Subcutaneous abdominal adipose tissue (tissue), 5 donors: ENCODE results near the gene LHB.
"Not testable (repeated sequence)": the region's sequence is repeated elsewhere in the genome, so short reads cannot be mapped to it uniquely, and the experiment has no call there.

Experiments
- H3K27ac ChIP-seq: one replicate; pipeline ENCODE4 v1.7.0; 2013; ENCODE audit warnings: low read depth, mild to moderate bottlenecking, inconsistent platforms, low read length, moderate library complexity
- H3K27me3 ChIP-seq, 5 donors: one replicate each; pipeline ENCODE4 v1.7.0; 2013; ENCODE audit warnings: low read length in 5 of 5, inconsistent platforms in 1 of 5; ENCODE audit not compliant: control insufficient read depth in 5 of 5, insufficient read depth in 4 of 5
- H3K36me3 ChIP-seq, 5 donors: one replicate each; pipeline ENCODE4 v1.7.0; 2013; ENCODE audit warnings: low read length in 5 of 5; ENCODE audit not compliant: control insufficient read depth in 5 of 5, insufficient read depth in 5 of 5
- H3K4me1 ChIP-seq, 5 donors: one replicate each; pipeline ENCODE4 v1.7.0; 2013; ENCODE audit warnings: low read length in 5 of 5, mild to moderate bottlenecking in 3 of 5, moderate library complexity in 1 of 5; ENCODE audit not compliant: control insufficient read depth in 5 of 5, insufficient read depth in 5 of 5
- H3K4me3 ChIP-seq, 5 donors: one replicate each; pipeline ENCODE4 v1.7.0; 2013; ENCODE audit warnings: low read length in 5 of 5, low read depth in 1 of 5
- H3K9ac ChIP-seq, 5 donors: one replicate each; pipeline ENCODE4 v1.7.0; 2013; ENCODE audit warnings: low read length in 5 of 5, mild to moderate bottlenecking in 4 of 5, moderate library complexity in 3 of 5
- H3K9me3 ChIP-seq, 5 donors: one replicate each; pipeline ENCODE4 v1.7.0; 2013; ENCODE audit warnings: low read length in 5 of 5; ENCODE audit not compliant: control insufficient read depth in 5 of 5
- donor health status: healthy.
- donor health status: healthy.
- donor health status: healthy.
- donor health status: healthy.
- donor health status: healthy.

Gene LHB

DNA sequence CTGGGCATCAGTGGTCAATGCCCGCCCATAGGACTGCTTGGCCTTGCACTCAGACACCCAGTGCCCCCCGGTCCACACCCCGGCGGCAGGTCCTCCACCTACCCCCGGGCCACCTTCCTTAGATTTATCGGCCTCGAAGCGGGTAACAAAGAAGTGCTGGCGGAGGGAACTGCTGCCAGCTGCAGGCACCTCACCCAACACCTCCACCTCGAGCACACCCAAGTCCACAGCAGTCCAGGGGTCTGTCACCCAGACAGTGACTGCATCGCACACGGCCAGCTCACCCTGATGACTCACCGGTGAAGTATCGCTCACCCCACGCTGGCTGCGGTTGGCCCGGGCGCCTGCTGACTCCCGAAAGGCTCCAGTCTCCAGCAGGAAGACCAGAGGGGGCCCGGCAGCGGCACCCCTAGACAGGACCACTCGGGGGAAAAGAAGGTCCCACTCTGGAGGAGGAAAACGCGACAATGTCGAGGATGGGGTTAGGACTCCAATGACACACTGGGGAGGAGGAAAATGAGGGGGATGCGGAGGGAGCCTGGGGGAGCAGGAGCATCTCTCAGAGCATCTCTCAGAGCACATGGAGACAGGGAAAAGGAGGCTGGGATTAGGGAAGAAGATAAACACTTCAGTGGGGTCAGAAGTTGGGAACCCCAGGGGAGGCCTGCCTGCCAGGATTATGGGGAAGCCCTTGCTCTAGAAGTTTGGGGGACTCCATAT, 21.8 kb upstream of the LHB start:
- not testable (repeated sequence) for H3K9ac ChIP-seq, H3K9me3 ChIP-seq, H3K4me1 ChIP-seq, H3K36me3 ChIP-seq, H3K27me3 ChIP-seq, H3K4me3 ChIP-seq, H3K27ac ChIP-seq

DNA sequence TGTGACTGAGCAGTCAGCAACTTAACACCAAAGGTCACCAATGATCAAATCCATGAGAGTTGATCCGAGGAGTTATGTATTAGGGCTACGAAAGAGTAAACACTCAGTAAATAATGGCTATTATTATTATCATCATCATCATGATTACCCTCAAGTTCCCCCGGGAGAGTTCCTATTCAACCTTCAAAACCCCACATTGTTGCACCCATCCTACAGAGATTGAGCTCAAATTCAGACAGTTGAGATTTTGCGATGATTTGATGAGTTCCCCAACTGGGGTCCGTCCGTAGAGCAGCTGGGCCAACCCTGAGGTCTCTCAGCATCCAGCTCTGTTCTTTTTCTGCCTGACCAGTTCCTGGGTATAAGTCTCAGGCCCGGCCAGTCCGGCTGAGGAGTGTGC, 21.2 kb upstream of the LHB start:
- H3K4me3 ChIP-seq, H3K27ac ChIP-seq, H3K9me3 ChIP-seq, H3K36me3 ChIP-seq, H3K9ac ChIP-seq, H3K4me1 ChIP-seq, H3K27me3 ChIP-seq: not testable (repeated sequence)

DNA sequence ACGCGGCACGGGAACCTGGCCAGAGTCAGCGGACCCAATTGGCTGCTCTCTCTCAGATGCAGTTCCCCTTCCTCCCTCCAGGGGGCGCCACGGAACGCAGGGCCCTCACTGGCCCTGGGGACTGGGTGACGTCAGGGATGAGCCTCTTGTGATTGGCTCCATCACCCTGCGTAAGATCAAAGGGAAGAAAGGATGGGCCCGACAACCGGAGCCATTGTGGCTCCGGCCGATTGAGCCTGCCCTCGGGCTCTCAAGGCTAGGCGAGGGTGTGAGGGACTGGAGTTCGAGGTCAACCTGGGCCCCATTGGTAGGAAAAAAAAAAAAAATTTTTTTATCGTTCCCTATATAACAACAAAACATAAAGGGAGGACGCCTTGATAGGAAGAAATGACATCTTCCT, 19.9 kb upstream of the LHB start, which contains the start of gene CGB1:
CGB1 (minus strand) TSS at position 81 of the 400 bp plus-strand sequence. CDS start 184 bp downstream, outside the sequence.
- not testable (repeated sequence) for H3K4me1 ChIP-seq, H3K4me3 ChIP-seq, H3K9me3 ChIP-seq, H3K9ac ChIP-seq, H3K27me3 ChIP-seq, H3K36me3 ChIP-seq, H3K27ac ChIP-seq

GRCh38 chr19:49031642-49032301, 14.9 kb upstream of the LHB start, which contains the start of gene CGB2:
Gene CGB2, plus strand, starts transcription at chr19:49031890. Its CDS starts 206 bp downstream, at chr19:49032096.
- not testable (repeated sequence) for H3K9ac ChIP-seq, H3K27me3 ChIP-seq, H3K36me3 ChIP-seq, H3K9me3 ChIP-seq, H3K4me3 ChIP-seq, H3K4me1 ChIP-seq, H3K27ac ChIP-seq

DNA sequence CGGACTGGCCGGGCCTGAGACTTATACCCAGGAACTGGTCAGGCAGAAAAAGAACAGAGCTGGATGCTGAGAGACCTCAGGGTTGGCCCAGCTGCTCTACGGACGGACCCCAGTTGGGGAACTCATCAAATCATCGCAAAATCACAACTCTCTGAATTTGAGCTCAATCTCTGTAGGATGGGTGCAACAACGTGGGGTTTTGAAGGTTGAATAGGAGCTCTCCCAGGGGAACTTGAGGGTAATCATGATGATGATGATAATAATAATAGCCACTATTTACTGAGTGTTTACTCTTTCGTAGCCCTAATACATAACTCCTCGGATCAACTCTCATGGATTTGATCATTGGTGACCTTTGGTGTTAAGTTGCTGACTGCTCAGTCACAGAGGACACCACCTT, 13.4 kb upstream of the LHB start:
- not testable (repeated sequence) for H3K9me3 ChIP-seq, H3K27me3 ChIP-seq

DNA sequence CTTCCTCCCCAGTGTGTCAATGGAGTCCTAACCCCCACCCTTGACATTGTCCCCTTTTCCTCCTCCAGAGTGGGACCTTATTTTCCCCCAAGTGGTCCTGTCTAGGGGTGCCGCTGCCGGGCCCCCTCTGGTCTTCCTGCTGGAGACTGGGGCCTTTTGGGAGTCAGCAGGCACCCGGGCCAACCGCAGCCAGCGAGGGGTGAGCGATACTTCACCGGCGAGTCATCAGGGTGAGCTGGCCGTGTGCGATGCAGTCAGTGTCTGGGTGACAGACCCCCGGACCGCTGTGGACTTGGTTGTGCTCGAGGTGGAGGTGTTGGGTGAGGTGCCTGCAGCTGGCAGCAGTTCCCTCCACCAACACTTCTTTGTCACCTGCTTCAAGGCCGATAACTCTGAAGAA, 12.9 kb upstream of the LHB start:
- not testable (repeated sequence) for H3K9me3 ChIP-seq, H3K4me3 ChIP-seq, H3K27me3 ChIP-seq, H3K36me3 ChIP-seq, H3K27ac ChIP-seq, H3K4me1 ChIP-seq, H3K9ac ChIP-seq

More for the DNA sequence above, 13.4 kb upstream of the LHB start:
- H3K9ac ChIP-seq, H3K4me3 ChIP-seq, H3K4me1 ChIP-seq, H3K36me3 ChIP-seq, H3K27ac ChIP-seq: not testable (repeated sequence)

- not testable (repeated sequence) for H3K4me3 ChIP-seq, H3K27me3 ChIP-seq, H3K36me3 ChIP-seq, H3K4me1 ChIP-seq, H3K9ac ChIP-seq, H3K27ac ChIP-seq, H3K9me3 ChIP-seq
These were observed 11.8 kb upstream of the LHB start for GRCh38 chr19:49028686-49029085.

DNA sequence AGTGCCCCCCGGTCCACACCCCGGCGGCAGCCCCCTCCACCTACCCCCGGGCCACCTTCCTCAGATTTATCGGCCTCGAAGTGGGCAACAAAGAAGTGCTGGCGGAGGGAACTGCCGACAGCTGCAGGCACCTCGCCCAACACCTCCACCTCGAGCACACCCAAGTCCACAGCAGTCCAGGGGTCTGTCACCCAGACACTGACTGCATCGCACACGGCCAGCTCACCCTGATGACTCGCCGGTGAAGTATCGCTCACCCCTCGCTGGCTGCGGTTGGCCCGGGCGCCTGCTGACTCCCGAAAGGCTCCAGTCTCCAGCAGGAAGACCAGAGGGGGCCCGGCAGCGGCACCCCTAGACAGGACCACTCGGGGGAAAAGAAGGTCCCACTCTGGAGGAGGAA, 8.7 kb upstream of the LHB start:
- not testable (repeated sequence) for H3K27ac ChIP-seq, H3K4me1 ChIP-seq, H3K27me3 ChIP-seq, H3K36me3 ChIP-seq, H3K9me3 ChIP-seq, H3K4me3 ChIP-seq, H3K9ac ChIP-seq

GRCh38 chr19:49025088-49025487, 8.2 kb upstream of the LHB start:
- not testable (repeated sequence) for H3K9ac ChIP-seq, H3K36me3 ChIP-seq, H3K4me1 ChIP-seq, H3K4me3 ChIP-seq, H3K9me3 ChIP-seq, H3K27ac ChIP-seq, H3K27me3 ChIP-seq

GRCh38 chr19:49024233-49024632, 7.3 kb upstream of the LHB start, which contains the start of gene CGB3:
Gene CGB3, minus strand, starts transcription at chr19:49024333. Its CDS starts 362 bp downstream, at chr19:49023971.
- H3K36me3 ChIP-seq, H3K27ac ChIP-seq, H3K9me3 ChIP-seq, H3K9ac ChIP-seq, H3K4me3 ChIP-seq, H3K4me1 ChIP-seq: not testable (repeated sequence)
- peaks cover 0 to 12% (median 3%) of the 10 kb centered on the region in 5 donors for H3K27me3 ChIP-seq
